GM10266 (cell line): Measurements from ENCODE around the gene PTPN4.

ENCODE experiments used
- DNase-seq: peaks from one replicate; pipeline ENCODE4 v3.0.0; 2012; ENCODE audit errors: extremely low spot score
- TF ChIP-seq, protein P1 (sequence below): IDR thresholded peaks from 2 replicates; pipeline ENCODE4 v1.5.1; 2012; ENCODE audit warnings: mild to moderate bottlenecking, low read depth; ENCODE audit not compliant: control insufficient read depth, insufficient read depth; ENCODE audit errors: missing control alignments

Gene PTPN4

DNA sequence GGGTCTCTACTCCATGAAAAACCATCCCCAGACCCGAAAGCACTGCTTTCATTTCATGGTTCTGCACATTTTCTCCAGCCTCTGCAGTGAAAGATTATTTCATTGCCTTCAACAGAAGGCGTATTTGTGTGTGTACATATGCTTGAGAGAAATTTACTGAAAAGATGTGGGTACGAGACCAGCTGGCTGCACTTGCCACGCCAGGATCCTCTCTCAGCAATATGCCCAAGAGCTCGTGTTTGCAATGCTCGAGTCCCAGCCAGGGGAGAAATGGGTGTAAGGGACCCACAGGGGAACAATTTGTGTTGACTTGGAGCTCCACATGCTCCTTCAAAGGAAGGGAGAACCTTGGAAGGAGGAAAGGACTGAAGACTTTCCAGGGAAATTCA is 43.4 kb upstream of the PTPN4 start:
- TF ChIP-seq, protein P1, sequence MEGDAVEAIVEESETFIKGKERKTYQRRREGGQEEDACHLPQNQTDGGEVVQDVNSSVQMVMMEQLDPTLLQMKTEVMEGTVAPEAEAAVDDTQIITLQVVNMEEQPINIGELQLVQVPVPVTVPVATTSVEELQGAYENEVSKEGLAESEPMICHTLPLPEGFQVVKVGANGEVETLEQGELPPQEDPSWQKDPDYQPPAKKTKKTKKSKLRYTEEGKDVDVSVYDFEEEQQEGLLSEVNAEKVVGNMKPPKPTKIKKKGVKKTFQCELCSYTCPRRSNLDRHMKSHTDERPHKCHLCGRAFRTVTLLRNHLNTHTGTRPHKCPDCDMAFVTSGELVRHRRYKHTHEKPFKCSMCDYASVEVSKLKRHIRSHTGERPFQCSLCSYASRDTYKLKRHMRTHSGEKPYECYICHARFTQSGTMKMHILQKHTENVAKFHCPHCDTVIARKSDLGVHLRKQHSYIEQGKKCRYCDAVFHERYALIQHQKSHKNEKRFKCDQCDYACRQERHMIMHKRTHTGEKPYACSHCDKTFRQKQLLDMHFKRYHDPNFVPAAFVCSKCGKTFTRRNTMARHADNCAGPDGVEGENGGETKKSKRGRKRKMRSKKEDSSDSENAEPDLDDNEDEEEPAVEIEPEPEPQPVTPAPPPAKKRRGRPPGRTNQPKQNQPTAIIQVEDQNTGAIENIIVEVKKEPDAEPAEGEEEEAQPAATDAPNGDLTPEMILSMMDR: no peak
- no peak for DNase-seq

DNA sequence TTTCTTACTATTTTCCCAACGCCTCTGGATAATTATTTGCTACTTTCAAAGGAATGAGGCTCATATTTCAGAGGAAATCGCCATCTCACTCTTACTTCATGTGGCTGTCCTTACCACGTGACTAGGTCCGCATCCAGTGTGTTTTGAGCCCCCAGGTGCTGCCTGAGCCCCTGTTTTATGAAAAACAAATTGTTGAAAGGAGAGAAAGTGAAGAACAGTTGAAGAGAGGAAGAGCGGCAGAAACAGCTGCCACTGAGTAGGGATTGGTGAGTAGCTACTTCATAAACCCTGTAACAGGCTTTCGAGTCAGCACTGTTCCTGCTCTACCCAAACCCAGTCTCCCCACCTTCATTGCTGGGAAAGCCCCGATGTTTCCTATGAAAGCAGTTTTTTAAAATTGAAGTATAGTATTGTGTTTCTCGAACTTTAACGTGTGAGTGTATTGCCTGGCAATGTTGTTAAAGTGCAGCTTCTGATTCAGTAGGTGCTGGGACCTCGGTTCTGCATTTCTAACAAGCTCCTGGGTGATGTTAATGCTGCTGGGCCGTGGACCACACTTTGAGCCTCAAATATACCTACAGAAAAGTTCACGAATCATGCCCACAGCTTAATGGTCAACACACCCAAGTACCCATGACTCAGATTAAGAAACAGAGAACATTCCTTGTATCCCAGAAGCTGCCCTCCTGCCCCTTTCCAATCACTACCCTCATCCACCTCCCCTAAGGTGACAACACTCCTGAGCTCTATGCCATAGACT is 41.0 kb upstream of the PTPN4 start:
- DNase-seq: no peak
- TF ChIP-seq, protein P1: no peak

DNA sequence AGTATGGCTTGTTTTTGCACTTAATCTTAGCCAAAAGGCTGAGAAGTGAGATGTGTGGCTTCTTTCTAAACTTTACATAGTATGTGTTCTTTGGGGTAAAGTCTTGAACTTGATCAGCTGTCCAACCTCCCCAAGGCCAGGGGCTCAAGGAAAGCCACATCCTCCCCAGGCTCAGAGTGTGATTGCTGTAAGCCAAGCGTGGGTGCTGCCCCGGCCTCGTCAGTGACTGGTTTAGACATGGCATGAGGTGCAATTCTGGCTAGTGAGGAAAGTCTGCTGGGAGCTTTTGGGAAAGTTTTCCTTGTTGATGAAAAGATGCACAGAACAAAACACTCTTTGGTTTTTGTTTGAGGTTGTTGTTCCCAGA is 40.5 kb upstream of the PTPN4 start:
- DNase-seq: no peak
- TF ChIP-seq, protein P1: no peak

DNA sequence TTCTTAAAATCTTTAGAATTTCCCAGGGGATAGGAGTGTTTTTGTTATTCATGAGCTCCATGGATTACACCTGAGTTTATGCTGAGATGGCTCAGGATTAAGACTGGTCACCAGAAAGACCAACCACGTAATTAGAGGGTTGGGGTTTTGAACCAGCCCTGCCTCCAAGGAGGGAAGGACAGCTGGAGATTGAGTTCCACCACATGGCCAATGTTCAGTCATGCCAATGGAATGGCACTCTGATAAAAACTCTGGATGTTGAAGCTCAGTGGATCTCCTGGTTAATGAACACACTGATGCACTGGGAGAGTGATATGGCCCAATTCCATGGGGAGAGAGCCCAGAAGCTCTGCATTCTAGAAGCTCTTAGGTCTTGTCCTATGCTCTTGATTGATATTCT is 38.7 kb upstream of the PTPN4 start:
- TF ChIP-seq, protein P1: no peak
- DNase-seq: no peak

DNA sequence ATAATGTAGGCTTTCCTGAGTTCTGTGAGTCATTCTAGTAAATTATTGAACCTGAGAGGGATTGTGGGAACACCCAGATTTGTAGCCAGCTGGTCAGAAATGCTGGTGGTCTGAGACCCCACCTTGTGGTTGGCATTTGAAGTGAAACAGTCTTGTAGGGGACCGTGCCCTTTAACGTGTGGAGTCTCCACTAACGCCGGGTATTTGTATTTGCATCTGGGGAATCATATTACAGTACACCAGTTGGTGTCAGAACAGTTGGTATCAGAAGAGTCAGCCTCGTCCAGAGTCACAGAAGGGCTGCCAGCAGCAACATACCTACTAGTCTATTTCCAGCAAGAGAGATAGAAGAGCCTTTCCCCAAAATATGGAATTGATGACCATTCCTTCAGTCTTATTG is 38.3 kb upstream of the PTPN4 start:
- TF ChIP-seq, protein P1: no peak
- no peak for DNase-seq

DNA sequence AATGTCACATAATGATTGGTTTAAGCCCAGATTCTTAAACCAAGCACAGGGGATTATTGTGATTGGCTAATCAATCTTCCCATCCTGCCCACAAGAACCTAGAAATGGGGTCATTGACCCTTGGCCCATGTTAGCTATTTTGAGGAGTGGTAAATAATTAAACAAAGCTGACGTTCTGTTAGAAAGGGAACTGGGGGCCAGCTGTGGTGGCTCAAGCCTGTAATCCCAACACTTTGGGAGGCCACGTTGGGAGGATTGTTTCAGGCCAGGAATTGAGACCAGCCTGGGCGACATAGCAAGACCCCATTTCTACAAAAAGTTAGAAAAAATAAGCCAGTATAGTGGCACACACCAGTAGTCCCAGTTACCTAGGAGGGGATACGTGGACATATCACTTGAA is 37.8 kb upstream of the PTPN4 start:
- TF ChIP-seq, protein P1: no peak
- no peak for DNase-seq

DNA sequence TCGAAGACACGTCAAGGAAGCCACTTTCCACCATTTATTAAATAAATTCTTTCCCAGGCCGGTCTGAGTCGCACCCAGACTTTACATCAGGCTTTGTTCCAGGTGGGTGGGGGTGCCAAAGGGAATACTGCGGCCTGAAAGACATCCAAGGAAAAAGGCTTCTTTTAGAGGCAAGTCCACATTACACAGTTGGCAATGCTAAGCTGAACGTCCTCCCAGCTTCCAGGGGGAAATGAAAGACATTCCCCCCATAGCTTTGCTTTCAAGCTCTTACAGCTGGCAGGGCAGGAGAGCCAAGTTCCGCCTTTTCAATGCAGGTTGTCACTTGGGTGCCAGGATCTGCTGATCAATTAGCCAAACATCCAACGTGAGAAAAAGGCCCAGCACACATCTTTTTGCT is 36.5 kb upstream of the PTPN4 start:
- TF ChIP-seq, protein P1: no peak
- DNase-seq: no peak
